CD4-positive, alpha-beta T cell (primary cell): ENCODE results near the gene FBXO36. TPM values are rescaled to one million over a fixed set of nuclear protein-coding genes. Genes with fewer than 3 reads are reported as not detected.

Experiments used
- ATAC-seq: fragments of 200-7000 bp; cut with Tn5 transposase; one replicate; pipeline ENCODE4 v1.10.0; 2022; ENCODE audit warnings: mild to moderate bottlenecking; ENCODE audit not compliant: poor library complexity
- CTCF ChIA-PET: fragments of 350-600 bp; sonication (Branson Sonifier 250); formaldehyde crosslinking; loops from one replicate; lab custom pipeline; 2021; ENCODE audit warnings: antibody characterized with exemption, inconsistent platforms; lab: Charles Lee
- POLR2A ChIA-PET: fragments of 350-600 bp; sonication (Branson Sonifier 250); formaldehyde crosslinking; loops from one replicate; lab custom pipeline; 2021; ENCODE audit warnings: antibody characterized with exemption, inconsistent platforms; lab: Charles Lee
- DNase-seq, 14 experiments: peaks; one replicate each; pipeline ENCODE4 v3.0.0-alpha.2; 2013 to 2020; ENCODE audit warnings: mixed read lengths in 2 of 14
- H3K27ac ChIP-seq, 2 donors: one replicate each; pipeline versions ENCODE4 v1.5.1 to v1.7.0; 2013; ENCODE audit warnings: low read length in 2 of 2, low read depth in 1 of 2, mild to moderate bottlenecking in 1 of 2
- H3K27me3 ChIP-seq, 2 experiments: 1 replicate in 1 of 2; 2 replicates in 1 of 2; pipeline versions ENCODE4 v1.6.1 to v1.7.0; 2013; ENCODE audit warnings: low read length in 2 of 2, control low read depth in 1 of 2, mild to moderate bottlenecking in 1 of 2, moderate library complexity in 1 of 2; ENCODE audit not compliant: insufficient read depth in 2 of 2, control insufficient read depth in 1 of 2
- H3K36me3 ChIP-seq: one replicate; pipeline ENCODE4 v1.6.1; 2013; ENCODE audit warnings: low read length, control low read depth; ENCODE audit not compliant: insufficient read depth
- H3K4me1 ChIP-seq: one replicate; pipeline ENCODE4 v1.6.1; 2013; ENCODE audit warnings: low read length, control low read depth; ENCODE audit not compliant: insufficient read depth
- H3K4me3 ChIP-seq: one replicate; pipeline ENCODE4 v1.5.1; 2013; ENCODE audit warnings: mild to moderate bottlenecking, low read length, moderate library complexity
- H3K9me3 ChIP-seq, 2 experiments: 1 replicate in 1 of 2; 2 replicates in 1 of 2; pipeline versions ENCODE4 v1.6.1 to v1.7.0; 2013; ENCODE audit warnings: low read length in 2 of 2, mild to moderate bottlenecking in 2 of 2, control low read depth in 1 of 2, moderate library complexity in 1 of 2; ENCODE audit not compliant: control insufficient read depth in 1 of 2, insufficient read depth in 1 of 2
- H3K27ac Mint-ChIP-seq: one replicate; pipeline ENCODE4 v1.8.0; 2020; ENCODE audit warnings: mixed read lengths
- H3K27me3 Mint-ChIP-seq: one replicate; pipeline ENCODE4 v1.8.0; 2021; ENCODE audit warnings: mixed read lengths
- H3K36me3 Mint-ChIP-seq: one replicate; pipeline ENCODE4 v1.8.0; 2021; ENCODE audit warnings: low read depth, mixed read lengths
- H3K4me1 Mint-ChIP-seq: one replicate; pipeline ENCODE4 v1.8.0; 2021; ENCODE audit warnings: low read depth, mixed read lengths
- H3K4me3 Mint-ChIP-seq: one replicate; pipeline ENCODE4 v1.8.0; 2020; ENCODE audit warnings: mild to moderate bottlenecking, mixed read lengths
- H3K9me3 Mint-ChIP-seq: one replicate; pipeline ENCODE4 v1.8.0; 2020; ENCODE audit warnings: mixed read lengths
- intact Hi-C, 2 experiments: fragments of 100-400 bp; cut with DNase I in 1 of 2; cut with micrococcal nuclease in 1 of 2; formaldehyde crosslinking; loops; one replicate each; pipeline versions ENCODE4 v1.15.1 to v1.9.0; 2023 to 2025; cut with DNase I, micrococcal nuclease
- total RNA-seq, 174 experiments: library from RNA in 2 of 174; stranded (reverse) in 2 of 174; gene quantifications; one replicate each; pipeline ENCODE4 v1.2.3 and lab custom pipeline; 2021 to 2026
- TF ChIP-seq, protein P1 (sequence below): fragments of 200-600 bp; IDR thresholded peaks from one replicate; pipeline ENCODE4 v1.8.0; 2022; ENCODE audit warnings: antibody characterized with exemption, mild to moderate bottlenecking

The FBXO36 gene
- total RNA-seq, 2 experiments from 2014 or later, result 0.52 to 0.84 TPM

DNA sequence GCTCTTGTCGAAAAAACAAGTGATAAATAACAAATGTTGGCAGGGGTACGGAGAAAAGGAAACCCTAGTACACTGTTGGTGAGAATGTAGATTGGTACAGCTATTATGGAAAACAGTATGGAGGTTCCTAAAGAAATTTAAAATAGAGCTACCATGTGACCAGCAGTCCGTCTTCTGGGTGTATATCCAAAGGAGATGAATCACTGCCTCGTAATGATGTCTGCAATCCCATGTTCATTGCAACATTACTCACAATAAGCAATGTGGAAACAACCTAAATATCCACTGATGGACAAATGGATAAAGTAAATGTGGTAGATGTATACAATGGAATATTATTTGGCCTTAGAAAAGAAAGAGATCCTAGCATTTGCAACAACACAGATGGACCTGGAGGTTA, 95.8 kb downstream of the FBXO36 start:
- CTCF ChIA-PET, result no interaction called here

DNA sequence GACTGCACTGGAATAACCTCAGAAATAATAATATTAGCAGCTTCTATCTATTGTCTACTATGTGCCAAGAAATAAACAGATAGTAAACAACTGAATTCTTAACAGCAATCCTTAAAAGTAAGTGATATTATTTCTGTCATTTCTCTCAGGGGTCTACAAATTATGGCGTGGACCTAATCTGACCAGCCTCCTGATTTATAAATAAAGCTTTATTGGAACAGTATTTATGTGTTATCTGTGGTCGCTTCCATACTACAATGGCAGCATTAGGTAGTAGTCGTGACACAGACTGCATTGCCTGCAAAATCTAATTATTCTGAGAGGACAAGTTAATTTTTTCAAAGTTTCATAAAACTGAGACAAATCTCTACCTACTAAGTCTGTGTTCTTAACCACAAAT, 97.4 kb downstream of the FBXO36 start:
- ChIA-PET POLR2A (no interaction called here), CTCF (no interaction called here)
- no peak for DNase-seq
- Mint-ChIP-seq H3K27ac (no peak overlapping the region), H3K27me3 (no peaks in the 10 kb centered on the region), H3K4me1 (no peaks in the 10 kb centered on the region), H3K4me3 (no peak overlapping the region), H3K36me3 (no peaks in the 10 kb centered on the region), H3K9me3 (no peaks in the 10 kb centered on the region)
- Histone ChIP-seq H3K36me3 (no peaks in the 10 kb centered on the region), H3K9me3 (no peaks in the 10 kb centered on the region), H3K27me3 (no peaks in the 10 kb centered on the region), H3K4me3 (no peak overlapping the region), H3K4me1 (no peaks in the 10 kb centered on the region), H3K27ac (no peak overlapping the region)
- no peak for ATAC-seq
- TF ChIP-seq, protein P1, sequence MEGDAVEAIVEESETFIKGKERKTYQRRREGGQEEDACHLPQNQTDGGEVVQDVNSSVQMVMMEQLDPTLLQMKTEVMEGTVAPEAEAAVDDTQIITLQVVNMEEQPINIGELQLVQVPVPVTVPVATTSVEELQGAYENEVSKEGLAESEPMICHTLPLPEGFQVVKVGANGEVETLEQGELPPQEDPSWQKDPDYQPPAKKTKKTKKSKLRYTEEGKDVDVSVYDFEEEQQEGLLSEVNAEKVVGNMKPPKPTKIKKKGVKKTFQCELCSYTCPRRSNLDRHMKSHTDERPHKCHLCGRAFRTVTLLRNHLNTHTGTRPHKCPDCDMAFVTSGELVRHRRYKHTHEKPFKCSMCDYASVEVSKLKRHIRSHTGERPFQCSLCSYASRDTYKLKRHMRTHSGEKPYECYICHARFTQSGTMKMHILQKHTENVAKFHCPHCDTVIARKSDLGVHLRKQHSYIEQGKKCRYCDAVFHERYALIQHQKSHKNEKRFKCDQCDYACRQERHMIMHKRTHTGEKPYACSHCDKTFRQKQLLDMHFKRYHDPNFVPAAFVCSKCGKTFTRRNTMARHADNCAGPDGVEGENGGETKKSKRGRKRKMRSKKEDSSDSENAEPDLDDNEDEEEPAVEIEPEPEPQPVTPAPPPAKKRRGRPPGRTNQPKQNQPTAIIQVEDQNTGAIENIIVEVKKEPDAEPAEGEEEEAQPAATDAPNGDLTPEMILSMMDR, result no peak
- intact Hi-C loops, result no loop called here

More for the DNA sequence above, 95.8 kb downstream of the FBXO36 start:
- Histone ChIP-seq H3K4me3 (no peak overlapping the region), H3K27ac (no peak overlapping the region), H3K4me1 (no peaks in the 10 kb centered on the region), H3K27me3 (no peaks in the 10 kb centered on the region), H3K36me3 (no peaks in the 10 kb centered on the region), H3K9me3 (no peaks in the 10 kb centered on the region)
- Mint-ChIP-seq H3K36me3 (no peaks in the 10 kb centered on the region), H3K4me3 (no peak overlapping the region), H3K27ac (no peak overlapping the region), H3K27me3 (no peaks in the 10 kb centered on the region), H3K9me3 (no peaks in the 10 kb centered on the region), H3K4me1 (no peaks in the 10 kb centered on the region)
- DNase-seq (no peak), ATAC-seq (no peak)
- TF ChIP-seq, protein P1, result no peak
- POLR2A ChIA-PET, result no interaction called here
- intact Hi-C loops, result no loop called here

DNA sequence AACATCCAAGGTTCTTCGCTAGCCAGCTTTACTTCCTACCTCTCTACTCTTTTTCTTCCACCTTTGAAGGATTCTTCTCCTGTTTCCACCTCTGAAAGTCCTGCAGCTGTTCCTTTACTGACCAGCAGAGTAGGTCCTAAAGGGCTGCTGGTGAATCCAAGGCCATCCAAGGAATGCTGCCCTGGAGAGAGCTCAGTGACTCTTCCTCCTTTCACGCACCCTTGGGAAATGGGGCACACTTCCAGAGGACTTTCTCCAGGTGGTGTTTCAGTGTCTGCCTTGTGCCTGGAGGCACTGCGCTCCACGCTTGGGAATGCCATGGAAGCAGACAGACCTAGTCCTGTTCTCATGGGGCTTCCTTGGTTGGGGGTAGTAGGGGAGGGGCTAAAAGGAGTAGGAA, 101.0 kb downstream of the FBXO36 start:
- Mint-ChIP-seq H3K27me3 (no peaks in the 10 kb centered on the region), H3K9me3 (no peaks in the 10 kb centered on the region), H3K4me1 (no peaks in the 10 kb centered on the region), H3K36me3 (no peaks in the 10 kb centered on the region), H3K27ac (no peak overlapping the region), H3K4me3 (no peak overlapping the region)
- intact Hi-C loops, result no loop called here
- no peak overlapping the region for H3K27ac ChIP-seq
- H3K4me1 ChIP-seq, result no peaks in the 10 kb centered on the region
- H3K36me3 ChIP-seq, result no peaks in the 10 kb centered on the region
- no peaks in the 10 kb centered on the region for H3K27me3 ChIP-seq
- DNase-seq, result no peak
- no peak for ATAC-seq
- ChIA-PET CTCF (no interaction called here), POLR2A (no interaction called here)
- H3K9me3 ChIP-seq, result no peaks in the 10 kb centered on the region
- no peak overlapping the region for H3K4me3 ChIP-seq
- TF ChIP-seq, protein P1, result no peak
